Panc1 (cell line): ENCODE results near the gene OR13F1. TPM values are rescaled to one million over a fixed set of nuclear protein-coding genes. Genes with fewer than 3 reads are reported as not detected.
"Not testable (repeated sequence)": the region's sequence is repeated elsewhere in the genome, so short reads cannot be mapped to it uniquely, and the experiment has no call there.

Experiments
- ATAC-seq: fragments of 200-7000 bp; cut with Tn5 transposase; 2 replicates; pipeline ENCODE4 v1.9.1; 2020; ENCODE audit warnings: mild to moderate bottlenecking, moderate library complexity
- BruUV-seq: library from RNA; stranded (reverse); fragments of 400-500 nt; replicated peaks from 2 replicates; lab custom pipeline; 2021; lab: Mats Ljungman, UMichigan
- CTCF ChIA-PET: fragments of 300-600 bp; sonication (Branson Sonifier 250); formaldehyde crosslinking; loops from one replicate; lab custom pipeline; 2022; ENCODE audit warnings: antibody characterized with exemption; lab: Charles Lee
- POLR2A ChIA-PET: fragments of 300-600 bp; sonication (Branson Sonifier 250); formaldehyde crosslinking; loops from one replicate; lab custom pipeline; 2022; ENCODE audit warnings: antibody characterized with exemption; lab: Charles Lee
- DNase-seq: peaks from one replicate; pipeline ENCODE4 v3.0.0-alpha.2; 2010; ENCODE audit warnings: low read depth, low spot score
- H3K27ac ChIP-seq: 2 replicates; pipeline ENCODE4 v1.5.1; 2011; ENCODE audit warnings: mild to moderate bottlenecking, low read length, inconsistent platforms
- H3K27me3 ChIP-seq: fragments of 200-500 bp; sonication (Bioruptor generic); 2 replicates; pipeline ENCODE4 v1.6.0; 2014; ENCODE audit warnings: low read length, inconsistent platforms; ENCODE audit not compliant: control insufficient read depth, insufficient read depth
- H3K36me3 ChIP-seq: fragments of 200-500 bp; sonication (Bioruptor generic); 2 replicates; pipeline ENCODE4 v1.5.1; 2014; ENCODE audit warnings: inconsistent platforms, mild to moderate bottlenecking, low read length, moderate library complexity; ENCODE audit not compliant: control insufficient read depth, insufficient read depth
- H3K4me1 ChIP-seq: 2 replicates; pipeline ENCODE4 v1.5.1; 2011; ENCODE audit warnings: inconsistent platforms, mild to moderate bottlenecking, low read length, moderate library complexity; ENCODE audit not compliant: control insufficient read depth, insufficient read depth
- H3K4me3 ChIP-seq, 2 experiments: 2 replicates each; pipeline ENCODE4 v1.5.1; 2011 to 2012; ENCODE audit warnings: low read depth in 2 of 2, low read length in 2 of 2, mild to moderate bottlenecking in 2 of 2, inconsistent platforms in 1 of 2, moderate library complexity in 1 of 2
- H3K9me3 ChIP-seq: fragments of 200-500 bp; sonication (Bioruptor generic); 2 replicates; pipeline ENCODE4 v1.5.1; 2014; ENCODE audit warnings: low read depth, mild to moderate bottlenecking, inconsistent platforms, low read length, moderate library complexity; ENCODE audit not compliant: control insufficient read depth, insufficient read depth
- CTCF ChIP-seq: fragments of 450-650 bp; IDR thresholded peaks from 2 replicates; pipeline ENCODE4 v1.5.1; 2017; ENCODE audit warnings: mild to moderate bottlenecking
- POLR2AphosphoS5 ChIP-seq: IDR thresholded peaks from 2 replicates; pipeline ENCODE4 v1.6.1; 2012; ENCODE audit warnings: mild to moderate bottlenecking, low read depth, low read length, moderate library complexity
- REST ChIP-seq, 2 experiments: IDR thresholded peaks; 2 replicates each; pipeline ENCODE4 v1.6.1; 2011 to 2012; ENCODE audit warnings: low read depth in 2 of 2, control low read depth in 1 of 2, low read length in 1 of 2, mild to moderate bottlenecking in 1 of 2, moderate library complexity in 1 of 2; ENCODE audit not compliant: insufficient read depth in 1 of 2
- SIN3A ChIP-seq: IDR thresholded peaks from 2 replicates; pipeline ENCODE4 v1.6.1; 2012; ENCODE audit warnings: low read depth, mild to moderate bottlenecking, low read length, moderate library complexity, borderline replicate concordance; ENCODE audit not compliant: insufficient read depth
- TCF7L2 ChIP-seq: IDR thresholded peaks from 2 replicates; pipeline ENCODE4 v1.6.1; 2011; ENCODE audit warnings: mild to moderate bottlenecking, low read depth, low read length, inconsistent platforms
- in situ Hi-C: cut with HindIII; loops from 2 replicates; pipeline ENCODE4 v1.10.0; 2016; ENCODE audit warnings: low sequenced_read_pairs, low pct_unique_long_range_greater_than_20kb
- intact Hi-C: fragments of 100-400 bp; cut with micrococcal nuclease; formaldehyde crosslinking; loops from one replicate; pipeline ENCODE4 v1.10.0; 2022; ENCODE audit not compliant: unreplicated experiment
- total RNA-seq: library from RNA; stranded (reverse); gene quantifications from one replicate; pipeline ENCODE4 v1.2.1, GENCODE V29; 2021; ENCODE audit not compliant: unreplicated experiment

Gene OR13F1
- total RNA-seq, 1 experiment from 2014 or later: not detected

- no peaks in the 10 kb centered on the region for H3K36me3 ChIP-seq
- ATAC-seq (no peak), DNase-seq (no peak)
- H3K27ac ChIP-seq: no peak overlapping the region
- CTCF ChIA-PET: no interaction called here
- H3K4me1 ChIP-seq: no peaks in the 10 kb centered on the region
- no peaks in the 10 kb centered on the region for H3K9me3 ChIP-seq
- BruUV-seq: no TSS peak
- no peak overlapping the region for H3K4me3 ChIP-seq
- in situ Hi-C loops: no loop called here
- TF ChIP-seq SIN3A: no peak
- TF ChIP-seq CTCF: no peak
- TF ChIP-seq POLR2AphosphoS5: no peak
- TF ChIP-seq REST (IDR thresholded peaks at IDR 0.05; ENCODE audit: insufficient read depth in 1 of 2, low read depth in 2 of 2, low read length in 1 of 2): no peak
- TF ChIP-seq TCF7L2: no peak
- POLR2A ChIA-PET: no interaction called here
- intact Hi-C loops: no loop called here
- no peaks in the 10 kb centered on the region for H3K27me3 ChIP-seq
Measured at GRCh38 chr9:104506565-104506964, 2.5 kb downstream of the OR13F1 start.

GRCh38 chr9:104514901-104515300 lies 10.8 kb downstream of the OR13F1 start:
- Histone ChIP-seq H3K36me3 (no peaks in the 10 kb centered on the region), H3K27me3 (no peaks in the 10 kb centered on the region), H3K27ac (no peak overlapping the region), H3K4me1 (no peaks in the 10 kb centered on the region), H3K9me3 (no peaks in the 10 kb centered on the region), H3K4me3 (no peak overlapping the region)
- ChIA-PET POLR2A (no interaction called here), CTCF (no interaction called here)
- TF ChIP-seq SIN3A: no peak
- no peak for TF ChIP-seq REST (IDR thresholded peaks at IDR 0.05; ENCODE audit: insufficient read depth in 1 of 2, low read depth in 2 of 2, low read length in 1 of 2)
- no peak for TF ChIP-seq CTCF
- TF ChIP-seq TCF7L2: no peak
- TF ChIP-seq POLR2AphosphoS5: no peak
- BruUV-seq: no TSS peak
- DNase-seq: no peak
- intact Hi-C loops: no loop called here
- ATAC-seq: no peak
- in situ Hi-C loops: no loop called here

GRCh38 chr9:104520241-104520640 lies 16.2 kb downstream of the OR13F1 start:
- DNase-seq, H3K9me3 ChIP-seq, BruUV-seq, in situ Hi-C loops, intact Hi-C loops, CTCF ChIA-PET, H3K27me3 ChIP-seq, H3K27ac ChIP-seq, H3K4me3 ChIP-seq, POLR2A ChIA-PET, ATAC-seq, H3K4me1 ChIP-seq, H3K36me3 ChIP-seq: not testable (repeated sequence)
